GM12873 (cell line): ENCODE data around the gene TMED10.

Experiments
- CTCF ChIP-seq: IDR thresholded peaks from 2 replicates; pipeline ENCODE4 v1.5.1; 2012; ENCODE audit warnings: low read depth, mild to moderate bottlenecking, moderate library complexity, low read length, control low read depth; ENCODE audit not compliant: insufficient read depth; ENCODE audit errors: missing control alignments

Gene TMED10

GRCh38 chr14:75196064-75196463 lies 19.7 kb upstream of the TMED10 start:
- TF ChIP-seq CTCF = no peak

- no peak for TF ChIP-seq CTCF
These were observed 14.7 kb upstream of the TMED10 start for GRCh38 chr14:75191100-75191499.

- no peak for TF ChIP-seq CTCF
These were observed 13.6 kb upstream of the TMED10 start for GRCh38 chr14:75190023-75190422.

GRCh38 chr14:75188520-75189268 lies 12.3 kb upstream of the TMED10 start:
- peak; percentile 6 for TF ChIP-seq CTCF

GRCh38 chr14:75188086-75188485 lies 11.7 kb upstream of the TMED10 start:
- TF ChIP-seq CTCF = no peak

- no peak for TF ChIP-seq CTCF
These were observed 10.5 kb upstream of the TMED10 start for GRCh38 chr14:75186953-75187352.

GRCh38 chr14:75185251-75186040 lies 9.0 kb upstream of the TMED10 start:
- TF ChIP-seq CTCF = no peak
